Skin epidermis (tissue), 12 donors: ENCODE results near the gene SSR4.

Experiments used
- H3K27ac ChIP-seq, 21 experiments: fragments of 200-600 bp; sonication (generic) in 11 of 21; one replicate each; pipeline ENCODE4 v1.5.0; 2020; ENCODE audit warnings: mild to moderate bottlenecking in 3 of 21, inconsistent platforms in 2 of 21, moderate library complexity in 2 of 21
- H3K4me3 ChIP-seq, 7 experiments: fragments of 200-600 bp; sonication (generic) in 2 of 7; one replicate each; pipeline ENCODE4 v1.5.0; 2020; ENCODE audit warnings: inconsistent platforms in 2 of 7, mild to moderate bottlenecking in 2 of 7, moderate library complexity in 1 of 7

SSR4 gene

GRCh38 chrX:153778684-153779101 is 15.8 kb upstream of the SSR4 start:
- Histone ChIP-seq H3K4me3 (no peak overlapping the region), H3K27ac (peak overlapping the region in 1 of 21 experiments; percentile 21)

DNA sequence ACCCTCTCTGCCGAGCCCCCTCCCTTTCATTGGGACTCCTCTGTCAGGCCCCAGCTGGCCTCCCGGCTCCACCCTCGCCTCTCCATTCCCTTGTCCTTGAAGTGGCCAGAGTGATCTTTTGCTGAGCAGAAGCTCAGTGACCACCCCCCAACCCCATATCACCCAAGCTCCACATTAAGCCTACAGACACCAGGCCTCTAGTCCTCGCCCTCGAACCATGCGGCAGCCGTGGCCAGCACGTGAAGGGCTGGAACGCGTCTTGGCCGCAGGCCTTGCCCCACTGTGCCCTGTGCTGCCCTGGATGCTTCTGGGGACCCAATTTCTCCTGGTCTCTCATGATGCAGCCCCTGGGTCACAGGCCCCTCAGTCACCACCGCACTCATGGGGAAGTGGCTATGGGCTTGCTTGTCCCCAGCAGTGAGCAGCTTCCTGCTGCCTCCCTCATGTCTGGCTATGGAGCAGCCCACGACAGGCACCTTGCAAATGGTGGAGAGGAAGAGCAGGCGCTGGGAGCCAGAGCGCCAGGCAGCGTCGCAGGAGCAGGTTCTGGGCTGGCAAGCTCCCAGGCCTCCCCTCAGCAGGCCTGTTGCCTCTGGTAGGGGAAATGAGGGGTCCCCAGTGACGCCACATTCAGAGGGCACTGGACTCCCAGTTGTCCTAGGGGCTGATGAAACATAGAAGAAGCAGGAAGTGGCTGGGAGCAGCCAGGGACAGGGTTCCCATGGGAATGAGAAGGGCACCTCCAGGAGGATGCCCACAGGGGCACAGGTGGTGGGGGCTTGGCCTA is 14.4 kb upstream of the SSR4 start:
- no peak overlapping the region for H3K27ac ChIP-seq

DNA sequence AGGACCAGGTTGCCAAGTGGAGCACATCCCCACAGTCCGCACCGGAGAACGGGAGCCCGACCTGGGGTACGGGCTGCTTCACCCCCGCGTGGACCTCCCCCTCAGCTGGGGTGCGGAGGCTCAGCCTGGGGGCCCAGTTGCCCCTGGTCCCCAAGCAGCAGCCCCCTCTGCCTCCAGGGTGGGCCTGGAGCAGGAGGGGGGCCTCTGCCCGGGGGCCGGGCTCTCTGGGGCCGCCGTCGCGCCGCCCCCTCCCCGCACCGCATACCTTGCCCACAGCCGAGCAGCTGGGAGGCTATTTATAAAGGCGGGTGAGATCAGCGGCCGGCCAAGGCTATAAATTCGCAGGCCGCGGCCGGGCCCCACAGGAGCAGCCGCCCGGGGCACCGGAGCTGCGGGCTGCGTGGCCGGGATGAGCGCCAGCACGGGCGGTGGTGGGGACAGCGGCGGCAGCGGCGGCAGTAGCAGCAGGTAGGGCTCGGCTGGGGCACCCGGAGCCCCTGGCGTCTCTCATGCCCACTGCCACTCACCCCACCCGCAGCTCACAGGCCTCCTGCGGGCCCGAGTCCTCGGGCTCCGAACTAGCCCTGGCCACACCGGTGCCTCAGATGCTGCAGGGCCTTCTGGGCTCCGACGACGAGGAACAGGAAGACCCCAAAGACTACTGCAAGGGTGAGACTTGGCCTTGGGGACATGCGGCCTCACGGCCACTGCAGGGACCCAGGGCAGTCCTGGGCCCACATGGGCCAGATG is 13.6 kb upstream of the SSR4 start, which contains the start of gene SRPK3:
Gene SRPK3, plus strand, starts transcription at position 364 of the 750 bp plus-strand sequence. Its CDS starts 46 bp downstream, at position 410.
- peak within 1 kb of the TSS in 2 of 21 experiments; percentile 12 to 36 for H3K27ac ChIP-seq

More for the DNA sequence above, 14.4 kb upstream of the SSR4 start:
- H3K4me3 ChIP-seq, result no peak overlapping the region

DNA sequence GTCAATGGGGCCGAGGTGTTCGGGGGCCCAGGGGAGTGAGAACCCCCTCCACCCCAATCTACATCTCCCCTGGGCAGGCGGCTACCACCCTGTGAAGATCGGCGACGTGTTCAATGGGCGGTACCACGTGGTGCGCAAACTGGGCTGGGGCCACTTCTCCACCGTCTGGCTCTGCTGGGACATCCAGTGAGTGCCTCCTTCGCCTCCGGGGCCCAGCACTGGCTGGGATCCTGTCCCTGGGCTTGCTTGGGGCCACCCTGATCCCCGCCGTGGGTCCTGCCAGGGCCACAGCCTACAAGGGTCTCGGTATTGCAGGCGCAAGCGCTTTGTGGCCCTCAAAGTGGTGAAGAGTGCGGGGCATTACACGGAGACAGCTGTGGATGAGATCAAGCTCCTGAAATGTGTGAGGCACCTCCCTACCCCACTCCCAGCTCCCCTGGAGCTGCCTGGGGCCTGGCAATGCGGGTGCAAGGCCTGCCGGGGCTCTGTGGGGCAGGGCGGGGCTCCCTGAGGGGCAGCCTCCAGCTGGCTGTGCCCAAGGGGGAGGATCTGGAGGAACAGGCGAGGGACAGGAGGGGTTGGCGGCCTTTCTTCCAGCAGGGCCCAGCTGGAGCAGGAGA is 12.9 kb upstream of the SSR4 start:
- Histone ChIP-seq H3K4me3 (no peak overlapping the region), H3K27ac (peak overlapping the region in 1 of 21 experiments; percentile 12)

More for the DNA sequence above, 13.6 kb upstream of the SSR4 start, which contains the start of gene SRPK3:
- no peak within 1 kb of the TSS for H3K4me3 ChIP-seq

- Histone ChIP-seq H3K27ac (no peak overlapping the region), H3K4me3 (no peak overlapping the region)
Measured at GRCh38 chrX:153782313-153782712, 12.2 kb upstream of the SSR4 start.

- Histone ChIP-seq H3K4me3 (no peak overlapping the region), H3K27ac (no peak overlapping the region)
Measured at GRCh38 chrX:153782871-153783270, 11.6 kb upstream of the SSR4 start.

- H3K4me3 ChIP-seq, result no peak overlapping the region
- H3K27ac ChIP-seq, result no peak overlapping the region
Measured at GRCh38 chrX:153783378-153784013, 11.0 kb upstream of the SSR4 start.

- Histone ChIP-seq H3K4me3 (no peak overlapping the region), H3K27ac (no peak overlapping the region)
Measured at GRCh38 chrX:153784325-153784967, 10.0 kb upstream of the SSR4 start.

DNA sequence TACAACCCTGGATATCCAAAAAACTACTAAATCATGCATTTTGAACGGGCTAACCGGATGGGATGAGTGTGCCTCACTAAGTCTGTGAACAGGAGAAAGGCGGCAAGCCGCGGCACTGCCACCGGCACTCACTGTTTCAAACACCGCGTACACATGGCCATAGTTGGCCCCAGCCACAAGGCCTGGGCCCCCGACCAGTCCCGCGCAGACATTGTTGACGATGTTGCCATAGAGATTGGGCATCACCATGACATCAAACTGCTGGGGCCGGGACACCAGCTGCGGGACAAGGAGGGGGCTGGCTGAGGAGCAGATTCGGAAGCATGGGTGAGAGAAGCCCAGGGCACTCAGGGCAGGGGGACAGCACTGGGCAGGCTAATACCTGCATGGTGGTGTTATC is 7.8 kb upstream of the SSR4 start:
- H3K4me3 ChIP-seq, result no peak overlapping the region
- H3K27ac ChIP-seq, result no peak overlapping the region

GRCh38 chrX:153789654-153790053 is 4.8 kb upstream of the SSR4 start:
- no peak overlapping the region for H3K27ac ChIP-seq
- no peak overlapping the region for H3K4me3 ChIP-seq

GRCh38 chrX:153791104-153791852 is 3.2 kb upstream of the SSR4 start:
- H3K27ac ChIP-seq, result no peak overlapping the region

DNA sequence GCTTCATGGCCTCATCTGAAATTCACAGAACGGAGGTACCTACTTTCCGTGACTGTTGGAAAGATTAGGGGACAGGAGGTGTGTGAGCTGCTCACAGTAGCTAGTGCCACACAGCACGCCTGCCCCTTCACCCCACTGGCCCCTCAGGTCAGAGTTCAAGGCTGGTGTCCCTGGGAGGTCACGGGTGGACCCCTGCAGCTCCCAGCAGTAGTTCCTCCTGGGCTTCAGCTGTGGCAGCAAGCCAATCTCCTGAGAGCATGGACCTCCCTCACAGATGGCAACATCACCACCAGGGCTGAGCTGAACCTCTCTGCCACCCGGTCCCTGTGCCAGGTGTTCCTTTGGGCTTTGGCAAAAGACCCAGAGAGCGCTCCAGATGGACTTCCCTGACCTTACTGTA is 2.1 kb upstream of the SSR4 start:
- Histone ChIP-seq H3K4me3 (no peak overlapping the region), H3K27ac (no peak overlapping the region)

More at GRCh38 chrX:153791104-153791852, 3.2 kb upstream of the SSR4 start:
- no peak overlapping the region for H3K4me3 ChIP-seq

GRCh38 chrX:153793291-153793690 is 1.2 kb upstream of the SSR4 start:
- Histone ChIP-seq H3K4me3 (peak overlapping the region; percentile 59 to 80 (median 66)), H3K27ac (peak overlapping the region; percentile 22 to 99 (median 93))

GRCh38 chrX:153794897-153795816 is 689 bp downstream of the SSR4 start:
- Histone ChIP-seq H3K4me3 (peak overlapping the region; percentile 59 to 80 (median 66)), H3K27ac (peak overlapping the region; percentile 26 to 99 (median 93))

GRCh38 chrX:153797415-153798015 is 3.0 kb downstream of the SSR4 start:
- Histone ChIP-seq H3K27ac (no peak overlapping the region), H3K4me3 (no peak overlapping the region)

DNA sequence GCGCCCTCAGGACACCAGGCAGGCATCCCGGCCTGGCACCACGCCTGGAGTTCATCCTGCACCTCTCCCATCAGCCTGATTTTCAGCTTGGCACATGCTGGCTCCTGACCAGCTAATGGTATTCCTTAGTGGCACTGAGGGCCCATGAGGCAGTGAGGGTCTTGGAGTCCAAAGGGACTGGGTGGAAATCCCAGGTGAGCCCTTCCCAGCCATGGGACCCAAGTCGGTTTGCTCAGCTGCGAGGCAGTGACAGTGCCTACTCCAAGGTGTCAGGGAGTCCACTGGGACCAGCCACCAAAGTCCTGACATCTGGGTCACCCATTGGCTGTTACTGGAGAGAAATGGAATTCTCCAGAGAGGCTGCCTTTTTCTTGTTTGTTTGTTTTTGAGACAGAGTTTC is 4.9 kb downstream of the SSR4 start:
- no peak overlapping the region for H3K27ac ChIP-seq
- H3K4me3 ChIP-seq, result no peak overlapping the region

GRCh38 chrX:153800177-153800722 is 5.8 kb downstream of the SSR4 start:
- Histone ChIP-seq H3K4me3 (no peak overlapping the region), H3K27ac (no peak overlapping the region)
